Endothelial cell (in vitro differentiated cells): ENCODE measurements around the gene LNX1. TPM values are rescaled to one million over a fixed set of nuclear protein-coding genes. Genes with fewer than 3 reads are reported as not detected.
A peak's percentile ranks its signal among the peaks of the same experiment; 100 is the strongest.

ENCODE experiments used
- DNase-seq: peaks from one replicate; pipeline ENCODE4 v3.0.0; 2021; ENCODE audit warnings: low spot score
- H3K27ac Mint-ChIP-seq: one replicate; pipeline ENCODE4 v1.8.0; 2021; ENCODE audit warnings: mixed read lengths, inconsistent platforms; ENCODE audit not compliant: unreplicated experiment
- H3K27me3 Mint-ChIP-seq: one replicate; pipeline ENCODE4 v1.8.0; 2021; ENCODE audit warnings: mild to moderate bottlenecking, moderate library complexity, mixed read lengths, inconsistent platforms; ENCODE audit not compliant: unreplicated experiment
- H3K36me3 Mint-ChIP-seq: one replicate; pipeline ENCODE4 v1.8.0; 2021; ENCODE audit warnings: mild to moderate bottlenecking, low read depth, mixed read lengths, inconsistent platforms; ENCODE audit not compliant: unreplicated experiment
- H3K4me1 Mint-ChIP-seq: one replicate; pipeline ENCODE4 v1.8.0; 2021; ENCODE audit warnings: mild to moderate bottlenecking, mixed read lengths, inconsistent platforms; ENCODE audit not compliant: unreplicated experiment
- H3K4me3 Mint-ChIP-seq: one replicate; pipeline ENCODE4 v1.8.0; 2021; ENCODE audit warnings: mild to moderate bottlenecking, mixed read lengths, inconsistent platforms; ENCODE audit not compliant: unreplicated experiment
- H3K9me3 Mint-ChIP-seq: one replicate; pipeline ENCODE4 v1.8.0; 2021; ENCODE audit warnings: mixed read lengths, inconsistent platforms; ENCODE audit not compliant: unreplicated experiment
- total RNA-seq: library from RNA; stranded (reverse); fragmentation: NEBNext Ultra II Directional; extraction: Animal tissue kit (Norgen Biotek cat#: 25700); gene quantifications from one replicate; pipeline ENCODE4 v1.2.1, GENCODE V29; 2021; ENCODE audit not compliant: unreplicated experiment
- TF ChIP-seq, protein P1 (sequence below): fragments of 200-600 bp; sonication (generic); IDR thresholded peaks from one replicate; pipeline ENCODE4 v1.5.0; 2021; ENCODE audit warnings: antibody characterized with exemption; ENCODE audit not compliant: unreplicated experiment

Gene LNX1
- total RNA-seq, 1 donor from 2014 or later: 25.7 TPM

GRCh38 chr4:53586121-53586816 lies 5.0 kb downstream of the LNX1 start:
- DNase-seq: no peak
- peaks cover 69% of the 10 kb centered on the region for H3K4me1 Mint-ChIP-seq
- H3K9me3 Mint-ChIP-seq: no peaks in the 10 kb centered on the region
- H3K27ac Mint-ChIP-seq: no peak overlapping the region
- peaks cover 6% of the 10 kb centered on the region for H3K36me3 Mint-ChIP-seq
- H3K4me3 Mint-ChIP-seq: peak overlapping the region; percentile 9
- TF ChIP-seq, protein P1, sequence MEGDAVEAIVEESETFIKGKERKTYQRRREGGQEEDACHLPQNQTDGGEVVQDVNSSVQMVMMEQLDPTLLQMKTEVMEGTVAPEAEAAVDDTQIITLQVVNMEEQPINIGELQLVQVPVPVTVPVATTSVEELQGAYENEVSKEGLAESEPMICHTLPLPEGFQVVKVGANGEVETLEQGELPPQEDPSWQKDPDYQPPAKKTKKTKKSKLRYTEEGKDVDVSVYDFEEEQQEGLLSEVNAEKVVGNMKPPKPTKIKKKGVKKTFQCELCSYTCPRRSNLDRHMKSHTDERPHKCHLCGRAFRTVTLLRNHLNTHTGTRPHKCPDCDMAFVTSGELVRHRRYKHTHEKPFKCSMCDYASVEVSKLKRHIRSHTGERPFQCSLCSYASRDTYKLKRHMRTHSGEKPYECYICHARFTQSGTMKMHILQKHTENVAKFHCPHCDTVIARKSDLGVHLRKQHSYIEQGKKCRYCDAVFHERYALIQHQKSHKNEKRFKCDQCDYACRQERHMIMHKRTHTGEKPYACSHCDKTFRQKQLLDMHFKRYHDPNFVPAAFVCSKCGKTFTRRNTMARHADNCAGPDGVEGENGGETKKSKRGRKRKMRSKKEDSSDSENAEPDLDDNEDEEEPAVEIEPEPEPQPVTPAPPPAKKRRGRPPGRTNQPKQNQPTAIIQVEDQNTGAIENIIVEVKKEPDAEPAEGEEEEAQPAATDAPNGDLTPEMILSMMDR: no peak
- peaks cover 4% of the 10 kb centered on the region for H3K27me3 Mint-ChIP-seq

- Mint-ChIP-seq H3K4me3 (no peak overlapping the region), H3K4me1 (peaks cover 59% of the 10 kb centered on the region), H3K27ac (peak overlapping the region; percentile 37), H3K27me3 (no peaks in the 10 kb centered on the region), H3K36me3 (peaks cover 6% of the 10 kb centered on the region), H3K9me3 (no peaks in the 10 kb centered on the region)
- no peak for DNase-seq
- TF ChIP-seq, protein P1: no peak
These were observed 6.6 kb downstream of the LNX1 start for GRCh38 chr4:53584658-53585057.

- no peak for DNase-seq
- Mint-ChIP-seq H3K9me3 (no peaks in the 10 kb centered on the region), H3K27me3 (no peaks in the 10 kb centered on the region), H3K4me3 (peak overlapping the region; percentile 12), H3K27ac (peak overlapping the region; percentile 15), H3K36me3 (peaks cover 6% of the 10 kb centered on the region), H3K4me1 (peaks cover 50% of the 10 kb centered on the region)
- TF ChIP-seq, protein P1: no peak
These were observed 7.8 kb downstream of the LNX1 start for GRCh38 chr4:53583513-53583912.

GRCh38 chr4:53582194-53582593 lies 9.1 kb downstream of the LNX1 start:
- H3K36me3 Mint-ChIP-seq: peaks cover 6% of the 10 kb centered on the region
- DNase-seq: no peak
- no peak overlapping the region for H3K4me3 Mint-ChIP-seq
- H3K4me1 Mint-ChIP-seq: peaks cover 50% of the 10 kb centered on the region
- H3K27me3 Mint-ChIP-seq: no peaks in the 10 kb centered on the region
- TF ChIP-seq, protein P1: no peak
- H3K27ac Mint-ChIP-seq: no peak overlapping the region
- H3K9me3 Mint-ChIP-seq: no peaks in the 10 kb centered on the region

DNA sequence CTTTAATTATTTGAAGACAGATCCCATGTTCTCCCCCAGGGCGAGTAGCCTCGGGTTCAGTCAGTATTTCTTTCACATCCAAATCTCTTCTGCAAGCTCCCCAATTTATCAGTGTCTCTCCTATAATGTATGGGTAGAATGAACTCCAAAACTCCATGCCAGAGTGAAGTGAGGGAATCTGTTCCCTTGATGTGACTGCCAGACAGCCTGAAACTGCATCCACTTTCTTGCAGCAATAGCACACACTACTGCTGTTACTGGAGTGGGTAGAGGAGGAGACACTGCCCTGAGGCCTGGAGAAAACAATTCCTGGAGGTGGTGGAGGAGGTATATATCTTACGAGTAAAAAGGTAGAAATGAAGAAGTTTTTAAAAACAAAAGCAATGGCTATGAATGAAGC lies 11.0 kb downstream of the LNX1 start:
- peaks cover 48% of the 10 kb centered on the region for H3K4me1 Mint-ChIP-seq
- H3K36me3 Mint-ChIP-seq: peaks cover 6% of the 10 kb centered on the region
- H3K4me3 Mint-ChIP-seq: no peak overlapping the region
- DNase-seq: no peak
- H3K27ac Mint-ChIP-seq: no peak overlapping the region
- H3K9me3 Mint-ChIP-seq: no peaks in the 10 kb centered on the region
- no peaks in the 10 kb centered on the region for H3K27me3 Mint-ChIP-seq
- TF ChIP-seq, protein P1: no peak
